ENCODE data around the gene HOXA10.

Gene HOXA10

DNA sequence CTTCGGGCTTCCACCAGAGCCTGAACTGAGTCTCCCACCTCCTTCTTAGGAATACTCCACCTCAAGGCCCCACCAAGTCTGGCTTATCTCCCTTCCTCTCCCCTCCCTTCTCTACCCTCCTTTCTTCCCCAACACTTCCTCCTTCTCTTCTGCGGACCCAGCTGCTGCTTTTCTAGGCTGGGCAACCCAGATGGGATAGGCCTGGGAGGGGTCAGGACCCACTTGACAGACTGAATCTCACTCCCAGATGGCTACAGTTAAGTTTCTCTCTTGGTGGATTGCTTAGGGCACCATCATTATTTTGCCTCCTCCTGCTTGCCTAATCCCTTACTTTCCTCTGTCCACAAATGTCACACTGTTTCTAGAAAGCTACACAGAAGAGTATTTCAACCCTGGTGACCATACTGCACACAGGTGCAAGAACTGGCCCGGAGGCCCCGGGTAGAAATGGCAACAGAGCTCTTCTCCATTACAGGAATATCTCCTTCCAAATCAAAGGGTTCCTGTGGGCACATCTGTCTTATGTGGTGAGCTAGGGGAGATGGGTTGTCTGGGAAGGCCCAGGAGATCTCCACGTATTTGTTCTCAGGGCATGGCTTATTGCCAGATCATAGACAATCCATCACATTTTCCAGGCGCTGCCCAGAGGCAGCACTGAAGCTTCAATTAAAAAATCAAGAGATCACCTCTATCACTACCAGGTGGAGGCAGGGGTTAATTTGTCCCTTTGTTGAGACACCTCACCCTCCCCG, 16.1 kb upstream of the HOXA10 start:
- DNase-seq = no peak

DNA sequence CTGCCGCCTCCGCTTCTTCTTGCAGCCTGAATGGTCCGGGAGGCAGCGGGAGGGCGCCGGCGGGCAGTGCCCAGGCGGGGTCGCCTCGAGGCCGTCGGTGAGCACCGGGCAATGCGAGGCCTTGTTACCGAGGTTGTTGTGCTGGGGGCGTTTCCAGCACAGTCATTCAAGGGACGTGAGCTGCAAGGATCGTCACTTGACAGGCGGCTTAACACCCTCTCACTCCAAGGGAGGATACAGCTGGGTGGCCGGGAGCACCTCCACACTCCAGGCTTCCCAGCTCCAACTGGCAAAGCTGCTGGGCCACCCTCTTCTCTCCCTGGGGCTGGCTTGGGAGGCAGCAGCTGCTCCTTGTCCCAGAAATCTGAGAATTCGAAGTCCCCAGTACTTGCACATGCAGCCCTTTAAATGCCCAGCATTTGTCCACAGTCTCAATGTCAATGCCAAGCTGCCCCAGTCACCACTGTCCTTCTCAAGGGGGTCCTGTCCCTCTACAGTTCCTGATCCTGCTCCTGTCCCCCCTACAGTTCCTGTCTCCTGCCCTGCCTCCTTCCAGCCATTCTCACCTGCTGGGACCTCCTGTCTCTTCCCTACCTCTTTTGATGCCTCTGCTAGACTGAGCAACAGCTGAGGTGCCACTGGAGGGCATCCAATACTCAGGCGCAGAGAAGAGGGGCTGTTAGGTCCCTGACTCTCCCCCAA, 15.3 kb upstream of the HOXA10 start:
- no peak for DNase-seq

DNA sequence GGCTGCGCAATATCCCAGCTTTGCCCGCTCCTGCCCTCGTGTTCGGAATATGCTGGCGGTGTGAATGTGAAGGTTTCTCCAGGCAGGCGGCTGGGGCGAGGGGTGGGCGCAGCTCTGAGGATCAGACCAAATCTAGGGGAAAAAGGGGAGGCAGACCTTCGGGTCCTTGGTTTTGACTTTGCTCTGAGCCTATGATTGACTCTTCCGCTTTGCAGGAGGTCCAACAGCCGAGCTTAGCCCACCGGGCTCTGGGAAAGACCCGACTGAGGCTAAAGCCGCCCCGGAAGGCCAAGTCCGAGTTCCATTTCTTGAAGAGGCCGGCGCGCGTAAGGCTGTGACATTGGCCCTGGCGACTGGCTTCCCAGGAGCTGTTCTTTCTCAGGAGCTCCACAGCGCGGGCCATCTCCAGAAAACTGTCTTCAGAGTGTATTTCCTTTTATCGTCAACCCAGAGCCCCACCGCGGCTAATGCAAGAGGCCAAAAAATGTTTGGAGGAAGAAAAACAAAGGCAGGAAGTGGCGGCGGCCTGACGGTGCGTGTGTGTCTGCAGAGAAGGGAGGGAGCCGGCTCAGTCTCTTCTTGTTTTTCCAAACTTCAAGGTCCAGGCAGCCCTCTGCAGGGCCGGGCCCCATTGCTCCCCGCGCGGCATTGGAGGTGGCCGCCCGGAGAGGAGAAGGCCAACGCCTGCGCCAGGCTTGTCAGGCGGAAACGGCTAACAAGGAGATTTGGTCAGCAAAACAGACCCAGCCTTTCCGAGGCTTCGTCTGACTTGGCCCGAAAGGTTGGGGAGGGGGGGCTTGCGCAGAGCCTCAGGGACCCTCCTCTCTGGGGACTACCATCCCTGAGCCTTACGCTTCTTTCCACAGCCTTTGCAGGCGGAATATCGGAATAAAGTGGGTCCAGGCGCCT, 14.5 kb upstream of the HOXA10 start:
- no peak for DNase-seq

DNA sequence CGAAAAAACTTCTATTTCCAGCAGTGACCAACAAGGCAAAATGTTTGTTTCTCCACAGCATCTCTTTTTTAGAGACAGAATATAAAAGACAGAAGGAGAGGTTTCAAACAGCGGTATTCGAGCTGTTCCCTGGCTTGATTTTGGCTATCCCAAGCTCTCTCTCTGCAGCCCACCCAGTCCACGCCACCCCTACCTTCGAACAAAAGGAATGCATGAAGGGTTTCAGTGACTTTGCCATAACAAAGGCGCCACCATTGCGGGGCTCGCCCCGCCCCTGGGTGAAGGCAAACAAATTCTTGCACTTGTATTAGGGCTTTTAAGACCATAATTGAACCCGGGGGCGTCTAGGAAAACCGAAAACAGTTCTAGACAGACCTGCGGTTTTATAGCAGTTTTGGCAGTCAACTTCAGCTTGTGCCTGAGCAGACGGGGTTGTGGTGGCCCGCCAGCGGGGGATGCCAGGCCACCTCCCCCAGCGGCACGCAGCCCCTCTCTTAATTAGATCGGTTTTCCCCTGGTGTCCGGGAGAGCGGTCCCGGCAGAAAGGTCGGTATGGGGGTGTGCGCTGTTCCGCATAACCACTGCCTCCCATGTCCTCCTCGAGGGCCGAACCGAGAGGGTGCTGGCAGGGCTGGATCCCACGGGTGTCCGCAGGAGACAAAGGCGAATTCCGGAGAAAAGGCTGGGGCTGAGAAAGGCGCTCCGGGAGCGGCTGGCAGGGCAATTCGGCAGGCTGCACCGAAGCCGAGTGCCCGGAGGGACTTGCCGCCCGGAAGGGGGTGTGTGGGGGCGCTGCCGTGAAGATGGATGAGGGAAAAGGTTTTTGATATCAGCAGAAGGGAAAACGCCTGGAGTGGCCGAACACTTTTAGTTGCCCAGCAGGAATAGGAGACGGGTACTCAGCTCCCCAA, 13.6 kb upstream of the HOXA10 start:
- no peak for DNase-seq

DNA sequence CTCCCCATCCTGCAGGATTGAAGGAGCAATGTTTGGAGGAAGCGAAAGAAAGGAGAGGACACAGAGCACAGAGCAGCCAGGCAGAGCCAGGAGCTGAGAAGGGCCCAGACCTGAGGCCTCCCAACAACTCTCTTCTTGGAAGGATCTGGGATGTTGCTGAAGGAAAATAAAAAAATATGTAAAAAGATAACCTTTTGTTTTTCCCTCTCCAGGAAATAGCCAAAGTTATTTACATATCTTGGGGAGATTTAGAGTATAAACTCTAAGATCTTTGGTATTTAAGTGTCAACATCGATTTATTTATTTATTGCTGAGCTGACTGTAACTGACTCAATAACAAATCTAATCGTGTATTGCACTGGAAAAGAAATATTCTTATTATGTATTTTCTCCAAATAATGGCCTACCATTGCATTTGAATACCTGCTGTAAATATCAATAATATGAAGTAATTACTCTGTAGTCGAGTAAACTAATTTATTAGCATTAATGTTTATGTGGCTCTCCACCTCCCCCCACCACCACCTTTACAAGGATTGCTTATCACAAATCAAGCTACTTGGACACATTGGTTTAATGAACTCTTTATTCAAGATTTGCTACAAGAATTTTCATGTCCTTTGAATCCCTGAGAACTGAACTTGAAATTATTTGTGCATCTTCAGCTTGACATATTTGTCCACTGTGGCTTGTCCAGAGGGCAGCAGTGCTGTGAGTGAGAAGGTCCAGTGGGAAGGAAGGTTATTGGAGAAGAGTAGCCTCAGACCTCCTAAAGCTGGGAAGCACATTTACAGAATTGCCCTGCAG, 12.8 kb upstream of the HOXA10 start:
- DNase-seq = no peak

DNA sequence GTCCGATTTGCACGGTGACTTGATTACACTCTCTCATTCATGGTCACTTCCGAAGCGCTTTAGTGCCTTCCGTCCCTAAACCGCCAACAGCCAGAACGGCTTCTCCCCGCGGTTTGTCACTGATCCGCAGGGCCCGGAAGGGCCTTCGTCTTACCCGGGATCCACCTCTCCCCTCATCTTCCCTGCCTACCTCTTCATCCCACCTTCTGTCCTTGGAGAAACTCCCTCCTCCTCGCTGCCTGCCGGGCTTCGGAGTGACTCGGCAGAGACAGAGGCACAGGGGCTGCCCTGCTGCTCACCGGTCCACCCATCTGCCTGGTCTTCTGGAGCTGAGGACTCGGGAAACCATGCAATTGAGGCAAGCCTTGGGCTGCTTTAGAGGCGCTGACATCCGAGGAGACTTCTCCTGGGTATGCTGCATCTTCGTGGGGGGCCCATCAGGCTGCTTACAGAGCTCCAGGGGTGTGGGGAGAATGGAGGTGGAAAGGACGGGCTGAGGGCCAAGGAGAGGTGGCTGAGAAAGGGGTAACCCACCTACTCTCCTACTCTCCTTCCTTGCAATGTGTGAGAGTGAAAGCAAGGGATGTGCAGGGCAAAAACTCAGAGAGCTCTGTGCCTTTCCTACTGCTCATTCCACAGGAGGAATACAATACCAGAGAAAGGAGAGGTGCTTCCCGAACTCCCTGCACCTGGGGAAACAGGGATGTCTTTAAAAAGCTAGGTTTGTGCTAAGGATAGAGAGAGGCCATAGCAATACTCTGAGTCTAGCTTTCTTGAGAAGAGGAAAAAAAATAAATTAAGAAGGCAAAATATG, 11.9 kb upstream of the HOXA10 start:
- no peak for DNase-seq

DNA sequence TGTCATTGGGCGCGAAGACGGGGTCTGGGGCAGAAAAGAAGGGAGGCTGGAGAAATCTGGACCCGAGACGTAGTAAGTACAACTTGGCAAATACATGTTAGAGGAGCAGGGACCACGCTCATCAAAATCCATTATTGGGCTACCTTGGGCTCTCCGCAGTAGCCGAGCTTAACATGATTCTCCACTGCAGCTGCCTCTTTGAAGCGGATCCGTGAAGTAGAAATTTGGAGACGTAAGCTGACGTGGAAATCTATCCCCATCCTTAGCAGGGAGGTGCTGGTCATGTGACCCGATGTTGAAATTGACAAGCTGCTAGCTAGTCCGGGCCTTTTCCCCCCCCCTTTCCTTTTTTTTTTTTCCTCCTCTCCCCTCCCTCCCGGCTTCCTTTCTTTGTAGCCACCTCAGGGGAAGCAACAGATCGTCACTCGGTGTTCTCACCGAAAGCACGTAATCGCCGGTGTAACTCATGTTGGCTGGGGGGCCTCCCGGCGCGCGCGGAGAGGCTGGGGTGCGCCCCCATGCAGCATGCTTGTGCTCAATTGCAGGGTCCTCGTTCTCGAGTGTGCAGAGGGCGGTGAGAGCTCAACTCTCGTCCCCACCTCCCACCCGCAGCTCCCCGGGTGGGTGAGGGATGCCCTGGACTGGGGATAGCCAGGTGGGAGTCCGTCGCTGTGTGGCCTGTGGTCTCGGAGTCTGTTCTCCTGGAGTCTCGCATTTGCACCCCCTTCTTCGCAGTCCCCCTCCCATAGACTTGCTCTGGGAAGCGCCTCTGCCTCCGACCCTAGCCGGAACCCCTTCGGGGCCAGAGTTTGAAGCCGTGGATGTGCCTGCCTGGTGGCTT, 11.1 kb upstream of the HOXA10 start, which contains the start of gene HOXA11:
Gene HOXA11 (minus strand): TSS at position 220 of the 841 bp plus-strand sequence. CDS start 88 bp downstream, at position 132.
- no peak for DNase-seq

DNA sequence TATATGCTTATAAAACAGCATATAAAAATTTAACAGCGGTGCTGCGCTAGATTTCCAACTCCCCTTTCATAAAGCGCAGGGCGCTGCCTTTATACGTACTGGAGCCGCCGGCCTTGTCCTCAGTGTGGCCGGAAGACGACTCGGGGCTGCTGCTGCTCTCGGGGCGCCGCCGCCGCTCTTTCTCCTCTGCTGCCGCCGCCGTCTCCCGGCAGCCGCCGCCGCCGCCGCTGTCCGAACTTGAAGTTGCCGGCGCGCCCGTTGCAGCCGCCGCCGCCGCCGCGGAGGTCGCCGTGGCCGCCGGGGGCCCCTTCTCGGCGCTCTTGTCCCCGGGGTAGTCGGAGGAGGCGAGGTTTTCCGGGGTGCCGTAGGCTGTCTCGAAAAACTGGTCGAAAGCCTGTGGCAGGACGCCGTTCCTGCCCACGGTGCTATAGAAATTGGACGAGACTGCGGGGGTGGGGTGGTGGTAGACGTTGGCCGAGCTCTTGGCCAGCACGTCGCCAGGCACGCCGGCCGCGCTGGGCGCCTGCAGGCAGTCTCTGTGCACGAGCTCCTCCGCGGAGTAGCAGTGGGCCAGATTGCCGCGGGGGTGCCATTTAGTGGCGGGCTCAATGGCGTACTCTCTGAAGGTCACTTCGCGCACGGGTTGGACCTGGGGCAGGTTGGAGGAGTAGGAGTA, 10.4 kb upstream of the HOXA10 start:
- DNase-seq = peak; percentile 31

DNA sequence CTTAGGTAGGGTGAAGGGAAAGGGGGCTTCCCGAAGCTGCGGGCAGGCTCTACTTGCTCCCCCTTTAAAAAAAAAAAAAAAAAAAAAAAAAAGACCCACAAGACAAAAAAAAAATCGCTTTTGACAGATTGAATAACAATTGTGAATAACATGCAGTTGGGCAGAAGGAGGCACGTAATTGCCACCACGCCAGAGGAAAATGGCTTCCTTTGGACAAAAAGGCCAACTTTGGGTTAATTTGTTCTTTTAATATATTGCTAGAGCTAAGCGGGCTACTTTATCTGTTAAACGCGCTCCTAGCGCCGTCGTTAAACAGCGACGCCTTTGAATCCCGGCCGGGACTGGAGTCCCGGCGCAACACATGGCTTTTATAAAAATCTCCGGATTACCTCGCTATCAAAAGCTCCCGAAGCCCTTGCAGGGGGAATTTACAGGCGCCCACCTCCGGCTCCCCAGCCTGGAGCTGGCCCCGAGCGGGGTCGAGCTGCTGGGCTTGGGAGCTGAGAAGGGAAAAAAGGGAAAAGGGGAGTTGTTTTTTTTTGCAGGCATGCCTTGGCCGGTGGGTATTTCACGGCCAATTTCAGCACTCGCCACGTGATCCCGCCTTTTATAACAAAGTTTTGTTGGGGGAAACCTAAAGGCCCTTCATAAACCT, 9.7 kb upstream of the HOXA10 start:
- no peak for DNase-seq

DNA sequence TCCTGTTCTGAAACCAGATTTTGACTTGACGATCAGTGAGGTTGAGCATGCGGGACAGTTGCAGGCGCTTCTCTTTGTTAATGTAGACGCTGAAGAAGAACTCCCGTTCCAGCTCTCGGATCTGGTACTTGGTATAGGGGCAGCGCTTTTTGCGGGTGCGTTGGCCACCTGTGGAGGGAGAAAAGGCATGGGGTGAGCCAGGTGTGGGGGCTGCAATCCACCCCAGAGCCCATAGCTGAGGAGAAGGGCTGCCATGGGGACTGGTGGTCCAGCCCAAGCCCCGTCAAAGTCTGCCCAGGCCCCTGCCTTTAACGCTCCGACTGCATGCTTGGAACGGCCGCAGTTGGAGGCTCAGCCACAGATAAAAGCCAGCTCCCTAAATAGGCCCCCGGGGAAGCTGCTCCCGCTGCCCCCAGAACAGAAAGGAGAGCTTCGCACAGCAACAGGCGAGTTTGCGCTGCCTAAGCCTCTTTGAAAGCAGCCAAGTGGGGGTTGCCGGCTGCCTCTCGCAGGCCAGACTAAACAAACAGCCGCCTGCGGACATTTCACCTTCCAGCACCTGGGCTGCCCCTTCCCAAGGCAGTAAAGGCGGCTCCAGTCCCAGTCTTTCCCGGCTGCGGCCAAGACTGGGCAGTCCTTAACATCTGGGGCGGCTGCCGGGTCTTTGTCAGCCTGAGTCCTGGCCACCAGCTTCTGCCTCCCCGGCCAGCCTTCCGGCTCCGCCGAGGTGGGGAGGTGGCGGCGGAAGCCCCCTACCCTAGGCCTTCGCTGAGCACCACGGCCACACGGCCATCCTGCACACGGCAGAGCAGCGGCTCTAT, 9.0 kb upstream of the HOXA10 start:
- no peak for DNase-seq

DNA sequence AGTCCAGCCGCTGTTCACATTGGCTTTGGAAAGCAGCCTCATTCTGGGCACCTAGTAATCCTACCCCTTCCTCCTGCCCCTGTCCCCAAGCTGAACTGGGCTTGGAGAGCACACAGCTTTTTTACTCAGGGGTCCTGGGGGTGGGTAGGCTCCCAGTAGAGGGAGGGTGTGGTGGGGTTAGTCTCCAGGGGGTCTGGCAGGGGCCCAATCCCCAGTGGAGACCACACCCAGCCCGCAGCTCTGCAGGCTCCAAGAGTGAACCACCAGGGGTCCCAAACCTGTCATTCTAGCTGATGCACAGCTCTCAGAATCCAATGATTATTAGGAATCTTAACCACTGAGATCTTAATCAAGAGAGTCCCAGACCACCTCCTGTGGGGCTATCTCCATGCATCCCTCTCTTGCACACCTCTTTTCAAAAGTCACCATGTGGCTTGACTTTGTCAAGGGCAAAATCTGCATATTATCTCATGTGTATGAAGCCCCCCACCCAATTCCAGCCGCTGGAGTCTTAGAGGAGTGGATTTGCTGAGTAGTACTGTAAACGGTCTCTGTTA, 8.2 kb upstream of the HOXA10 start:
- DNase-seq = no peak

DNA sequence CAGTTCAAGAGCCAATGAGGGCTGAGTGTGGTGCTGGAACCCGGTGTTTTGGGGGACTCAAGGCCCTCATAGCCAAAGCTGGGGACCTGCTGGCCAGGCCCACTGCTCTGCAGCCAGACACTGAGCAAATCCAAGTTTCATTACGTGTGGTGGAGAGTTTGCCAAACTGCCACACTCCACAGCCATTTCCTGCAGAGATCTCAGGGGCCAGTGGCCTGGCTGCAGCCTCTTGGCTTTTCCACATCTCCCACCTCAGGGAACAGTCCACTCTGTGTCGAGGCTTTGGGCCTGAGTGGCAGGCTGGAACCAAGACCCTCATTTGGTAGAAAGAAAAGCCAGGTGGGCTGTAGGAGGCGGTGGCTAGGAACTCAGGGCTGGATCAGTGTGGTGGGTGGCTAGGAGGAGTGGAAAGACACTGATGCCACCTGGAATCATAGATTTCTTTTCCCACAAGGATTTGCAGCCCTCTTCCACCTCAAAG, 7.7 kb upstream of the HOXA10 start:
- no peak for DNase-seq

DNA sequence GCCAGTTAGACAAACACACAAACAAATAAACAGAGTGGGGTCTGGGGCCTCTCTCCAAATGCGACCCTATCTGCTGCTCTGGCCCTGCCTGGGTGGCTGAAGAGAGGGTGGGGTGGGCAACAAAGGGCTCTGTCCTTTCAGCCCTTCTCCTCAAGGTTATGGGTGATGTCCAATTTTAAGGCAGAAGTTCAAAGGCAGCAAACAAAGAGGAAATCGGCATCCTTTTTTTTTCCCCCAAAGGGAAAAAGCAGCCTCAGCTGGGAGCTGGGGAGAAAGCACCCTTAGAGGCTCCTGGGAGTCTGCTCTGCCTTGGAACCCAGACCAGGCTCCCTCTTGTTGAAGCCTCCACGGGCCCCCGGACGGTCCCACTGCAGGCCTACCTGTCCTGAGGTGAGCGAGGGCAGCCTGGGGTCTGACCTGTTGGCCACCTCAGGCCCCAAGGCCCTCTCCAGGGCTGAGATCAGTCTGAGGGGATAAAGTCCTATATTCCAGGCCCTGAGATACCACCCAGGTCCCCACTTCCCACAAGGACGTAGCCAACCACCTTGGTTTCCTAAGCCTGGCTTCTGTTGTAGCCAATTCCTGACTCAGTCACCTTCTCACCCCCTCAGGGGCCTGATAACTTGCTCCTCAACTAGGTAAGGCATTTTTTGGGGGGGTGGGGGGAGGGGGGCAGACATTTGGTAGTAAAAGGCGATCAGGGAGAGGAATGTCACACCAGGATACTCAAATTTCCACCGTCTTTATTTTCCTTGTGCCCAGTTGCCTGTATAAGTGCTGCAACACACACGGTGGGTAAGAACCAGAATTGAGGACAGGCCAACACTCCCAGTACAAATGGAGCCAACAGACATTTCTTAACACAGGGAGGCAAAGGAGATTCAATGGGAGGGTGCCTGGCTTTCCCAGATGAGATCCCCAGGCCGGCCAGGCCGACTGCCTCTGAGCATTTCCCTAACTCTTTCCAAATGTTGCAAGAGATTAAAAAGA, 6.6 kb upstream of the HOXA10 start:
- no peak for DNase-seq

DNA sequence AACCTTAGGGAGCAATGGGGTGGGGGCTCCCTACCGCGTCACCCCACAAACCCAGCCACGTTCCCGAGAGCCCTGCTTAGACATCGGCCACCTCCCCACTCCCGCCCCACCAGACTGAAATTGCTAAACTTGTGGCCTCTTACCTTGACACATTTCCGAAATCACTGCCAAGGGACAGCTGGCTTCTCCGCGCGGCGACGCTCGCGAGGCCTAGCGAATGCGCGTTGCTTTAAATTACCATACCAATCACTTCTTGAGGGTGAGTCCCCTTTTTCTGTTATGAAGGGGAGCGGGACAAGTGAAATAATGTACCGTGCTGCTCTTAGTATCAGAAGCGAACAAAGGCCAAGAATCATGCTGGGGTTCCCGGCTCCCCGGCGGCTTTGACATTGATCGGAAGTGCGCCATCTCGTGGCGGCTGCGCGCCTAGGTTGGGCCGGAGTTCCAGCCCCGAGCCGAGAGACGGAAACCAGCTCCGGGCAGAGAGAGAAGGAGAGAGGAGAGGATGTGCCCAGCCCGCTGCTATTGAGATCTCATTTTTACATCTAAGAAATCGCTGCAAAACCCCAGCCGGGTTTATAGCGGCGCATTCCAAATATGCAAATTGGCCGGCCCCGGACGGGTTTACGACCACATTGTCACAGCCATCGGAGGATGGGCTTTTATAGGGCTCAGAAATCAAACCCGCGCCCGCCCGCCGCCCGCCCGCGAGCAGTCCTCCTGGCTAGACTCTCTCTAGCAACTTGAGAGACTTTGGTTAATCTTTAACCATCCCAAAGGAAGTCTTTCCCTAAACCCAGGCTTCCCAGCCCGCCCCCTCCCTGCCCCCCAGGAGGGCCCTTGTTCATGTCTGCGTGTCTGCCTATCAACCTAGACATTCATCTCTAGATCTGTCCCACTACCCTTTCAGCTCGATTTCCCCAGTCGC, 5.6 kb upstream of the HOXA10 start:
- peak; percentile 33 for DNase-seq

DNA sequence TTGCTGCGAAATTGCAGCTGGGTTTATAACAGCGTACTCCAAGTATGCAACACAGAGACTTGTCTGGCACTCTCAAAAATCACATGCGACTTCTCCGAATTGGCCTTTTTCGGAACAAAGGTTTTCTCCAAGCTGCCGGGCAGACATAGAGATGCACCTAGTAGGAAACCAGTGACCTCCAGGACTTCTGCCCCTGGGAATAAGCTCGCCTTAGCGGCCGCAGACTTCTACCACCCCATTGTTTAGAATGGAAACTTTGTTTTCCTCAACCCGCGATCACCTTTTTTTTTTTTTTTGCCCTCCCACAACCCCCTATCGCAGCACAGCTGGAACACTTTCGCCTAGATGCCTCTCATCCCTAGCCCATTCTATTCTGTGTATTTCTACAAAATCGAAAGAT, 4.9 kb upstream of the HOXA10 start:
- no peak for DNase-seq

Measured in NK-92 treated with Interleukin-12 subunit alpha and Interleukin-12 subunit beta, amount 100 ng/mL, for 24 hours (cell line).